GM20000 (cell line): Measurements from ENCODE around the gene GALNS.
A peak's percentile ranks its signal among the peaks of the same experiment; 100 is the strongest.
"Not testable (repeated sequence)": the region's sequence is repeated elsewhere in the genome, so short reads cannot be mapped to it uniquely, and the experiment has no call there.

ENCODE experiments used
- DNase-seq: peaks from one replicate; pipeline ENCODE4 v3.0.0; 2012; ENCODE audit warnings: low spot score
- TF ChIP-seq, protein P1 (sequence below): IDR thresholded peaks from 2 replicates; pipeline ENCODE4 v1.5.1; 2012; ENCODE audit warnings: mild to moderate bottlenecking, control low read depth; ENCODE audit errors: extremely low read depth, missing control alignments

GALNS gene

DNA sequence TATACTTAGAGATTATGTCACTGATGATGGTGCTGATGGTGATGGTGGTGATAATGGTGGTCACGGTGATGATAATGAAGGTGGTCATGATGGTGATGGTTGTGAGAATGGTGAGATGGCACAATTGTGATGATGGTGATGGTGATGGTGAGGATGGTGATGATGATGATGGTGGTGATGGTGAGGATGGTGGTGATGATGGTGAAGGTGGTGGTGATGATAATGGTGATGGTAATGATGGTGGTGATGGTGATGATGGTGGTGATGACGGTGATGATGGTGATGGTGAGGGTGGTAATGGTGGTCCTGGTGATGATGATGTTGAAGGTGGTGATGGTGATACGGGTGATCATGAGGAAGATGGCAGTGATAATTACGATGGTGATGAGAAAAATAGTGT lies 58.7 kb downstream of the GALNS start:
- TF ChIP-seq, protein P1, sequence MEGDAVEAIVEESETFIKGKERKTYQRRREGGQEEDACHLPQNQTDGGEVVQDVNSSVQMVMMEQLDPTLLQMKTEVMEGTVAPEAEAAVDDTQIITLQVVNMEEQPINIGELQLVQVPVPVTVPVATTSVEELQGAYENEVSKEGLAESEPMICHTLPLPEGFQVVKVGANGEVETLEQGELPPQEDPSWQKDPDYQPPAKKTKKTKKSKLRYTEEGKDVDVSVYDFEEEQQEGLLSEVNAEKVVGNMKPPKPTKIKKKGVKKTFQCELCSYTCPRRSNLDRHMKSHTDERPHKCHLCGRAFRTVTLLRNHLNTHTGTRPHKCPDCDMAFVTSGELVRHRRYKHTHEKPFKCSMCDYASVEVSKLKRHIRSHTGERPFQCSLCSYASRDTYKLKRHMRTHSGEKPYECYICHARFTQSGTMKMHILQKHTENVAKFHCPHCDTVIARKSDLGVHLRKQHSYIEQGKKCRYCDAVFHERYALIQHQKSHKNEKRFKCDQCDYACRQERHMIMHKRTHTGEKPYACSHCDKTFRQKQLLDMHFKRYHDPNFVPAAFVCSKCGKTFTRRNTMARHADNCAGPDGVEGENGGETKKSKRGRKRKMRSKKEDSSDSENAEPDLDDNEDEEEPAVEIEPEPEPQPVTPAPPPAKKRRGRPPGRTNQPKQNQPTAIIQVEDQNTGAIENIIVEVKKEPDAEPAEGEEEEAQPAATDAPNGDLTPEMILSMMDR = no peak
- no peak for DNase-seq

DNA sequence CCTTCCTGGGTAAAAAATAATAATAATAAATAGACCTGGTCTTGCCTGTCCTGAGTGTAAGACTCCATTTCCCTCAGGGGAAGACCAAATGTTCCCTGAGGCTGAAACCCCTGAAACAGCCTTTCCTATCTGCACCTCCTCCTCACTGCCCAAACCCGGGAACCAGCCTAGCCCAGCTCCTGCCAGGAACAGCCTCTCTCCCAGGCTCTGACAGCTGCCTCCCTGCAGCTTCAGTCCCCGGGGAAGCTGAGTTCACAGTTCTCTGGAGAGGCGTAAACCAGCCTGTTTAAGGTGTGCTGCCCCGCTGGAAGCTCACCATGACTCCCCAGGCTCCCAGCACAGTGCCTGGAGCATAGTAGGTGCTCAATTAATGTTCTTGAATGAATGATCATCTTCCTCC lies 60.5 kb downstream of the GALNS start:
- DNase-seq = no peak
- TF ChIP-seq, protein P1 = no peak

DNA sequence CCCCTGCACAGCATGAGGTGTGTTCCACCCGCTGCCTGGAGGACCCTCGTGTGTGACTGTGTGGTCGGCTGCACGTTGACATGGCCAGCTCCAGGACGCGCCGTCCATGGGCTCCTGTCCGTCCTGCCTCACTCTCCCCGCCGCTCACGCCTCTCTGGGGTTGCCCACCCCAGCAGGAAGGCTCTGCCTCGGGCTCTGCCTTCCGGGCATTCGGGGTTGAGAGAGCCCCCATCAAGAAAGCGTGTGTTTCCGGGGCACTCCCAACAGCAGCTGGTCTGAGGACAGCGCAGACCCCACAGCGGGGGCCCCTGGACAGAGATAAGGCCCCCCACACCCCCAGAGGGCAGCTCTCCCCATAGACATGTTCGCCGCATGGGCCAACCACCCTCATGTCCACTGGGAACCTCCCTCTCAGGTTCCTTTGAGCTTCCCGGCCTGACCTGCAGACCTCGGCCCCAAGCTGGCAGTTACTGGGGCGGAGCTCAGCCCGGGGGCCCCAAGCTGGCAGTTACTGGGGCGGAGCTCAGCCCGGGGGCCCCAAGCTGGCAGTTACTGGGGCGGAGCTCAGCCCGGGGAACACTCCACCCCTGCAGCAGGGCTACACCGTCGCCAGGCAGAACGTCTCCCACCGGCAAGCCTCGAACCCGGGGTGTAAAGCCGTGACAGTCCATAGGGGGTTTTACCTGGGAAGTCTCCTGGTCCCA lies 63.3 kb downstream of the GALNS start:
- no peak for DNase-seq
- TF ChIP-seq, protein P1 = no peak

DNA sequence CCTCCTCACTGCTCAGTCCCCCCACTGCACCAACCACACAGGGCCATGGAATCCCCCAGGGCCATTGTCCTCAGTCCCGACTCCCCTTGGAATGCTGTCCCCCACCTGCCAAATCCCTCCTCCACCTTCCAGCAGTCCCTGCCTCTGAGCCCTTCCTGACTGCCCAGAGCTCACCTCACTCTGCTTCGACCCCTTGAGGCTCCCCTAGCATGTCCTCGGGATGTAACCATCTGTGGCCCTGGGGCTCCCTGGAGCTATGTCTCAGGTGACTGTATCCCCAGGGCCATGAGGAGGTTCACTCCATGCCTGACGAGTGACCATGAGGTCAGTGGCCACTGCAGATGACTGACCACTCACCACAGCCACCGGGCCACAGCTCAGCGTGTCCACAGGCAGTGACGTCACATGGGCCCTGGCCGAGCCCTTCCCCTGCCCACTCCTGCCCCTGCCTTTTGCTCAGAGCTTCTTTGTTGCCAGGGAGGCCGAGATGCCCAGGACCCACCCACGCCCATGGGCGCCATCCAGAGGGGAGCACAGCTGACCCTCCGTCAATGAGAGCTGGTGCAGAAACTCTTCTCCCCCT lies 64.0 kb downstream of the GALNS start:
- DNase-seq = no peak
- TF ChIP-seq, protein P1 = no peak

DNA sequence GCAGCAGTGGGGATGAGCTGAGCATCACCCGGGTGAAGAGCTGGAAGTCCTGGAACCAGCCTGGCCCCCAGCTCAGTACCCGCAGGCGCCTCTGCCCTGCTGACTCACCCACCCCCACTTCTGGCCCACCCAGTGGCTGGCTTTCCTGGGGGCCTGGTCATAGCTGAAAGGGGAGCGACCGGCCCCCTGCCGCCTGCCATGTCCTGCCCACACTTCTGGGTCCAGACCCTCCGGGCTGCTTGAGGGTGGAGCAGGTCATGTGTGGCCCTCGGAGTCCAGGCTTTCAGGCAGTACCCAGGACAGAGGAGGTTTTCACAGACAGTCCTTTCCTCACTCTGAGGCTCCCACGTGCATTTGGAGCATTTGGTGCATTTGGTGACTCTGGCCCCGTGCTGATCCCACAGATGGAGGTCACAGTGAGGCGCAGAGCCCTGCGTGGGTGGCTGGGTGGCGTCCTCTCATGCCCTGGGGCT lies 64.6 kb downstream of the GALNS start:
- DNase-seq = no peak

DNA sequence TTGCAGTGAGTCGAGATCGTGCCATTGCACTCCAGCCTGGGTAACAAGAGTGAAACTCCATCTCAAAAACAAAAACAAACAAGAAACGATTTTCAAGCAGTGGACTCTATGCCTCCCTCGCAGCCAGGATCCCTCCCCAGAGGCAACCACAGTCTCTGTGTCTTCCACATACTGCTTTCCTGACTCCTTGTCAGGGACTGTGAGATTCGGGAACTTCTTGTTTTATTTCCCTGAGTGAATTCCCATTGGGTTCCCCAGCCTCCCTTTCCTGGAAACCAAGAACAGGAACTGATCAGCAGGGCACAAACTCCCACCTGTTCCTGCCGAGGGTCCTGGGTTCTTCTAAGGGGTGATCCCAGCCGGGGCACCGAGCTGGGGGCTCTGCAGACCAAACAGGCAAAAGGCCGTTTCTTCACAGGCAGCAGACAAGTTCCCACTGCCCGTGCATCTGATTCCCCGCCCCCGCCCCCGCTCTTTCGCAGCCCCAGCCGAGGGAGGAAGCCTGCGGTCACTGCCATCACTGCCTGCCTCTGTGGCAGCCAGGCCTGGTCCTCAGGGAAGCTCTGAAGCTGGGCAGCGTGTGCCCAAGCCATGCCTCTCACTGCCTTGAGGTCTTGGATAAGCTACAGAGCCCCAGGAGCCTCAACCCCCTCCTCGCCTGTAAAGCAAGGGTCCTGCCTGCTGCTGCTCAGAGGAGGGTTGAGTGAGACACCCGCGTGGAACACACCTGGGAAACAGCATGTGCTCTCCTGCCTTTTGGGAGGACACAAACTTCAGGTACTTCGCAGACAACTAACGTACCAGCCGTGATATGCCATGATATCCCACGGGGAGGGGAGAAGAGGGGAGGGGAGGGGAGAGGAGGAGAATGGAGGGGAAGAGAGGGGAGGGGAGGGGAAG lies 66.2 kb downstream of the GALNS start:
- TF ChIP-seq, protein P1 = no peak
- peak; percentile 63 for DNase-seq

More for the DNA sequence above, 64.6 kb downstream of the GALNS start:
- TF ChIP-seq, protein P1 = no peak

DNA sequence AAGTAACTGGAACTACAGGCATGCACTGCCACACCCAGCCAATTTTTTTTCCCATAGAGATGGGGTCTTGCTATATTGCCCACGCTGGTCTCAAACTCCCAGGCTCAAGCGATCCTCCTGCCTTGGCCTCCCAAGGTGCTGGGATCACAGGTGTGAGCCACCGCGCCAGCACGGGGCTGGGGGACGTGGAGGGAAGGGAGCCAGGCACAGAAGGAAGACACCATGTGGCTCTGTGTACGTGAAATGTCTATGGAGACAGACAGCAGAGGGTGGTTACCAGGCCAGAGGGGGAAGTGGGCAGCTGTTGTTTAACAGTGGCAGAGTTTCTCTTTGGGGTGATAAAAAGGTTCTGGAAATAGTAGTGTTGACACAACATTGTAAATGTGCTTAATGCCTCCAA lies 67.2 kb downstream of the GALNS start:
- TF ChIP-seq, protein P1 = no peak
- DNase-seq = no peak

DNA sequence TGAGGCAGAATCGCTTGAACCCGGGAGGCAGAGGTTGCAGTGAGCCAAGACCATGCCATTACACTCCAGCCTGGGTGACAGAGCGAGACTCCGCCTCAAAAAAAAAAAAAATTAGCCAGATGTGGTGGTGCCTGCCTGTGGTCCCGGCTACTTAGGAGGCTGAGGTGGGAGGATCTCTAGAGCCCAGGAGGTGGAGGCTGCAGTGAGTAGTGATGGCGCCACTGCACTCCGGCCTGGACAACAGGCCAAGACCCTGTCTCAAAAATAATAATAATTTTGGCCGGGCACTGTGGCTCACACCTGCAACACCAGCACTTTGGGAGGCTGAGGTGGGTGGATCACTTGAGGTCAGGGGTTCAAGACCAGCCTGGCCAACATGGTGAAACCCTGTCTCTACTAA lies 68.0 kb downstream of the GALNS start:
- not testable (repeated sequence) for DNase-seq
